HG02759 (cell line): Measurements from ENCODE around the gene GIMAP7.
"Not testable (repeated sequence)": the region's sequence is repeated elsewhere in the genome, so short reads cannot be mapped to it uniquely, and the experiment has no call there.

ENCODE experiments used
- ATAC-seq: cut with Tn5 transposase; IDR thresholded peaks from one replicate; pipeline ENCODE4 v1.9.1; 2021; ENCODE audit warnings: mild to moderate bottlenecking, moderate library complexity; ENCODE audit not compliant: unreplicated experiment

The GIMAP7 gene

DNA sequence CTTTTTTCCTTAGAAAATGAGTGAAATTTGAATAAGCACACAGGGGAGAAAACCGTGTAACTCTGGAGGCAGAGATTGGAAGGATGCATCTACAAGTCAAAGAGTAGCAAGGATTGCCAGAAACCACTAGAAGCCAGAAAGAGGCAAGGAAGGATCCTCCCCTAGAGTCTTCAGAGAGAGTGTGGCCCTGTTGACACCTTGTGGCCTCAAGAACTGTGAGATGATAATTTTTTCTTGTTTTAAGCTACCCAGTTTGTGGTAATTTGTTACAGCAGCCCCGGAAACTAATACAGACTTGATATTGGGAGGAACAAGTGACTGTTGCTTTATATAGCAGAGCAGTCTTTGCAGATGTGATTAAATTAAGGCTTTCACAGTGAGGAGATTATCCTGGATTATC, 3.6 kb upstream of the GIMAP7 start:
- ATAC-seq = no peak

DNA sequence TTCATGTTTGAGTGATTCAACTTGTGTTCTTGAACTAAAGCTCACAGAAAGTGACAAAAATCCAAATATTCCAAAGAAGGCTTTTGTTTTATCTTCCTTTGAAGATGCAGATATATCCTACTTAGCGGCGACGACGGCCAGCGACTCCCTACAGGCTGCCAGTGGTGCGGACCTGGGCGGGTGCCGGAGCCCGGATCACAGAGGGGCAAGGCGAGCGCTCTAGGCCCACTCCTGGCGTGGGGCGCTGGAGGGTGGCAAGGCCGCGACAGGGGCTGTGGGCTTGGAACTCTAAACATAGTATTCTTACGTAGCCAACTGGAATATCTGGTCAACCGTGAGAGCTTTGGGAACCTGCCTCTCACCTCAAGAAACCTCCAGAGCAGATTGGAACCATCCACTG, 914 bp upstream of the GIMAP7 start:
- ATAC-seq = no peak

- ATAC-seq = peak; percentile 27
Measured at GRCh38 chr7:150515248-150516147, 826 bp downstream of the GIMAP7 start.

DNA sequence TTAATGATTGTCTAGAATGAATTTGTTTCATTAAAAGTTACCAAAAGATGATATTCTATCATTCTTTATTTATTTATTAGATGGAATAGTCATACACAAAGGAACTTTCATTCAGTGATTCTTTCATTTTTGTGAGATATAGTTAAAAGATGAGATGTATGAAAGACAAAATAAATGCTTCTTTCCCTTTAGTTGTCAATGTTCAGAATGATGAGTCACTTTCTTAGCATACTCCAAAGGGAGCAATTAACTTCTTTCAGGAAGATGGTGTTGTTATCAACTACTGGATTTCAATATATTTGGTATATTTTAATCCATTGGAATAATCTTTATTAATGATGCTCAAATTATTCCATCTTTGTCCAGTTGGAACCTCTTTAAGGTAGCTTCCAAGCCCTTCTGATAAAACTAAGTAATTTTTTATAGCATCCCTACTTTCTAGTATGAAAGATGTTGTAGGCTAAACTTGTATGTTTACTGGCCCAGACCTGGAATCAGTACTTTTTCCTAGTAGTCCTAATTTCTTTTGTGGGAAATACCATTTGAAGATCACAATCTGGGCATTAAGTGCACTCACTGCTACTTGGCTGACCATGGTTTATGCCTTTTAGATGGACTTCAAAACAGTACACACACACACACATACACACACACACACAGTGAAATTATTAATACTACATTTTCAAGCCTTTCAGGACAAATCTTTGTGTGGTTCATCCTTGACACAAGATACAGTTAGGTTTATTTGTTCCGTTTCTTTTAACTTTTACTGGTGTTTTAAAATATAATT, 2.5 kb downstream of the GIMAP7 start:
- no peak for ATAC-seq

DNA sequence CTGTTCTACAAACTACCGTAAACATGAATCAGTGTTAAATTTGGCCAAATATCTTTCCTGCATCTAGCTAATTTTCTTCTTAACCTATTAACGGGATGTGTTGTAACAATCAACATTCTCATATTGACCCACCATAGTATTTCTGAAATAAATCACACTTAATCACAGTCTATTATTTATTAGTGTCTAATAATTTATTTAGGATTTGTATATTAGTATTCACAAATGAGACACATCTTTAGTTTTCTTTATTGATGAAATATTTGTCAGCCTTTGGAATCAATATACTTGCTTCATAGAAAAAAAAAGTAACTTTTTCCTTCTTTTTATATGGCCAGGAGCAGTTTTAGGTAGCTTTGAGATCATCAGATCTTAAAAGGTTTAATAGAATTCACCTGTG, 4.6 kb downstream of the GIMAP7 start:
- ATAC-seq = no peak

DNA sequence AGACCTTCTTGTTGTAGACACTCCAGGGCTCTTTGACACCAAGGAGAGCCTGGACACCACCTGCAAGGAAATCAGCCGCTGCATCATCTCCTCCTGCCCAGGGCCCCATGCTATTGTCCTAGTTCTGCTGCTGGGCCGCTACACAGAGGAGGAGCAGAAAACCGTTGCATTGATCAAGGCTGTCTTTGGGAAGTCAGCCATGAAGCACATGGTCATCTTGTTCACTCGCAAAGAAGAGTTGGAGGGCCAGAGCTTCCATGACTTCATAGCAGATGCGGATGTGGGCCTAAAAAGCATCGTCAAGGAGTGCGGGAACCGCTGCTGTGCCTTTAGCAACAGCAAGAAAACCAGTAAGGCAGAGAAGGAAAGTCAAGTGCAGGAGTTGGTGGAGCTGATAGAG, 5.5 kb downstream of the GIMAP7 start:
- ATAC-seq = no peak

DNA sequence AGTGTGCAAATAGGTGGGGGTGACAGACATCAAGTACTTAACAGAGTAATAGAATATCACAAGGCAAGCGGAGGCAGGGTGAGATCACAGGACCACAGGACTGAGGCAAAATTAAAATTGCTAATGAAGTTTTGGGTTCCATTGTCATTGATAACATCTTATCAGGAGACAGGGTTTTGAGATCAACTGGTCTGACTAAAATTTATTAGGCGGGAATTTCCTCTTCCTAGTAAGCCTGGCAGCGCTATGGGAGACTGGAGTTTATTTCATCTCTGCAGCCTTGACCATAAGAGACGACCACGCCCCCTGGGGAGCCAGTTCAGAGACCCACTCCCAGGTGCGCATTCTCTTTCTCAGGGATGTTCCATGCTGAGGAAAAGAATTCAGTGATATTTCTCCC, 8.3 kb downstream of the GIMAP7 start:
- ATAC-seq = not testable (repeated sequence)

DNA sequence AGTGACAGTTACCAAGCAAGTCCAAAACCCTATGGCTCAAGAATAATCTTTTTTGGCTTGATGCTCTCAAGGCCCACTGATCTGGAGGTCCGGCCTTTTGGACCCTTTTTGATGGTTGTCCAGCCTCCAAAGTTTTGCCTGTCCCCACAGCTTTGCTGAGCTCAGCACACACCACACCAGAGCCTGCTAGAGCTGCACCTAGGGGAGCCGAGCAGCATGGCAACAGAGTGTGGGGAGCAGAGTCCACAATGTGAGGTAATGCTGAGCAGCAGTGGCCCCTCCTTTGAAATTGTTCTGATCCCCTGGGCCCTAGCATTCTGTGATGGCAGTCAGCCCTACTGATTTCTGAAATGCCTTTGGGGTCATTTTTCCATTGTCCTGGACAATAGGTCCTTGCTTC, 9.3 kb downstream of the GIMAP7 start:
- no peak for ATAC-seq

- no peak for ATAC-seq
Measured at GRCh38 chr7:150531704-150532103, 17.0 kb downstream of the GIMAP7 start.

DNA sequence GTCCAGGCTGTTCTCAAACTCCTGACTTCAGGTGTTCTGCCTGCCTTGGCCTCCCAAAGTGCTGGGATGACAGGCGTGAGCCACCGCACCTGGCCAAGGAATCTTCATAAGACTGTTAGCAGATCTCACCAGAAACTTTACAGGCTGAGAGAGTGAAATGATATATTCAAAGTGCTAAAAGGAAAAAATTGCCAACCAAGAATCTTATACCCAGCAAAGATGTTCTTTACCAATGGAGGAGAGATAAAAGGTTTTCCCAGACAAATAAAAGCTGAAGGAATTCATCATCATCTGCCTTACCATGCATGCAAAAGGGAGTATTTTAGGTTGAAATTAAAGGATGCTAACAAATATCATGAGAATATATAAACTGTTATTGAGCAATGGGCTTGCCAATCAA, 23.6 kb downstream of the GIMAP7 start:
- no peak for ATAC-seq

GRCh38 chr7:150553163-150553562, 38.5 kb downstream of the GIMAP7 start:
- no peak for ATAC-seq

DNA sequence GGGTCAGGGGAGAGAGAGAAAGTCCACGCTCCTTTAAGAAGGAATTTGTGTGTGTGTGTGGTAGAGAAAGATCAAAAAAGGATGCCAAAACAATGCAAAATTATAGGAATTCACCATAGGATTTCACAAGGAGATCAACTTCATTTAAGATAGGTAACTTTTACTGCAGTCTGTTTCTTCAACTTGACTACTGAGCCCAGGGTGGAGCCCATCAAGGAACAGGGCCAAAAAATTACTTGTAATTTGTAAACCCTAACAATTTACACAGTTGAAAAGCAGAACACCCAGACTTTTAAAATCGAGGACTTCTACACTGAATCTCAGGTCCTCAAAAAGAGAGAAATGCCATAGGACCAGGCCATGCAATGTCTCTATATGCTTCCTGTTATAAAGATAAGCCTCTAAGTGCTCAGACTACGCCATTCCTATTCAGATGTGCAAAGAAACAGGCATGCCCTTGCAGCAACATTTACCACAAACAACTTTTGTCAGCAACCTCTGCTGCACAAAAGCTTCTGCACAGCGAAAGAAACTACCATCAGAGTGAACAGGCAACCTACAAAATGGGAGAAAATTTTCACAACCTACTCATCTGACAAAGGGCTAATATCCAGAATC, 42.0 kb downstream of the GIMAP7 start:
- no peak for ATAC-seq

- no peak for ATAC-seq
Measured at GRCh38 chr7:150560486-150560885, 45.8 kb downstream of the GIMAP7 start.

- no peak for ATAC-seq
Measured at GRCh38 chr7:150562919-150563318, 48.2 kb downstream of the GIMAP7 start.

- ATAC-seq = no peak
Measured at GRCh38 chr7:150564006-150564405, 49.3 kb downstream of the GIMAP7 start.

- ATAC-seq = no peak
Measured at GRCh38 chr7:150564566-150564965, 49.9 kb downstream of the GIMAP7 start.

DNA sequence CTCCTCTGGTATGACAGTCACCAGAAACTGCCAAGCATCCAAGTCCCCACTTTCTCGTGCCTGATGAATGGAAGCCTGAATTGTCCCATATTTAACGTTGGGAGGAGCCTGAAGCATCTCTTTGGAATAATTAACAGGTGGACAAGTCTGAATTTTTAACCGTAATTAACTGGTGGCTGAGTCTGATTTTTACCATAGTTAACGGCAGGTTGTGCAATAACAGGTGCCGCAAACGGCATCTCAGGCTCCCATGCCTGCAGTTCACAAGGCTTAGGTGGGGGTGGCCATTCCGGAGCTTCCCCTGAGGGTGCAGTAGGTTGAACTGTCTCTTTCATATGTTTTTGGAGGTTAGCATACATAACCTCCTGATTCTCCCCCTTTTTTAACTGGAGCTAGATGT, 50.6 kb downstream of the GIMAP7 start:
- no peak for ATAC-seq

DNA sequence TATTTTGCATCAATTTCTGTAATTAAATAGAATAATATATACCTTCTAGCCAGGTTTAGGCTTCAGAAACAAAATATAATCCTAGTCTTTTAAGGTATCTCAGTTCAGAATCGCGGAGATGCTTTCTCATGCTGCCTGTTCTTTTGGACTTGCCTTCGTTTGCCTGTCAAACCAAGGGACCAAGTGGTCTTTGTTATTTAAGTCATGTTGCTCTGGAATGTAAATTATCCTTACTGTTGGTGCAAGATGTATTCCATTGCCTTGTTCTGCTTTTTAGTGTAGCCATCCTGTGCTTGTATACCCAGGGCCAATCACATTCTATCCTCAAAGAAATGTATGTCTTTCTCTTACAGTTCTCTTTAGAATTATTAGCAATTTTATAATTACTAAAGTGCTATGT, 51.5 kb downstream of the GIMAP7 start:
- ATAC-seq = no peak

GRCh38 chr7:150566572-150566971, 51.9 kb downstream of the GIMAP7 start:
- no peak for ATAC-seq

DNA sequence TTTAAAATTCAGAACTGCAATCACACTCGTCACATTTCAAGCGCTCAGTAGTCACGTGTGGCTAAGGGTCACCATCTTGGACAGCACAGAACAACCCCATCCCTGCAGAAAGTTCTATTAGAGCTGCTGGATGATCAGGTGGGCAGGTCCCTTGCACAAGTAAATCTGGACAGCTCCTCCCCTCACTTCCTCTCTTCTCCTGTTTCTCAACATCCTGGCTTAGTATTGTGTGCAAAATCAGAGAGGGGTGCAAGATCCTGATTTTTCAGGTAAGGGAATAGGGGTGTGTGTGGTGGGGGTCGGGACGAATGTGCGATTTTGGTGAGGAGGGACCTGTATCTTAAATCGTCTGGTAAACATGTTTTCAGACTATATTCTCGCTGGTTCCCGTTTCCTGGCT, 52.5 kb downstream of the GIMAP7 start, which contains the start of gene GIMAP4:
TSS of gene GIMAP4 (plus strand) at position 222 of the 400 bp plus-strand sequence. CDS start 2,512 bp downstream, outside the sequence.
- ATAC-seq = no peak

- ATAC-seq = no peak
Measured at GRCh38 chr7:150567871-150568301, 53.2 kb downstream of the GIMAP7 start.
